HEK293 (cell line): ENCODE measurements around the gene FAAH.

Experiments used
- BCL11A ChIP-seq: fragments of 450-650 bp; formaldehyde crosslinking; IDR thresholded peaks from 2 replicates; pipeline ENCODE4 v1.5.1; 2016; ENCODE audit warnings: low read depth, missing biosample characterization, missing genetic modification characterization
- GLIS1 ChIP-seq: fragments of 450-650 bp; formaldehyde crosslinking; IDR thresholded peaks from 2 replicates; pipeline ENCODE4 v1.5.1; 2016; ENCODE audit warnings: missing biosample characterization, missing genetic modification characterization
- MZF1 ChIP-seq: fragments of 450-650 bp; formaldehyde crosslinking; IDR thresholded peaks from 2 replicates; pipeline ENCODE4 v1.5.1; 2017; ENCODE audit warnings: missing biosample characterization, missing genetic modification characterization, borderline replicate concordance
- SP2 ChIP-seq: fragments of 450-650 bp; formaldehyde crosslinking; IDR thresholded peaks from 2 replicates; pipeline ENCODE4 v1.5.1; 2016; ENCODE audit warnings: missing biosample characterization, missing genetic modification characterization
- ZBTB1 ChIP-seq: fragments of 450-650 bp; formaldehyde crosslinking; IDR thresholded peaks from 2 replicates; pipeline ENCODE4 v1.5.1; 2016; ENCODE audit warnings: missing biosample characterization, missing genetic modification characterization
- ZNF362 ChIP-seq: fragments of 450-650 bp; formaldehyde crosslinking; IDR thresholded peaks from 2 replicates; pipeline ENCODE4 v1.5.1; 2016; ENCODE audit warnings: missing biosample characterization, missing genetic modification characterization
- ZNF510 ChIP-seq: fragments of 450-650 bp; formaldehyde crosslinking; IDR thresholded peaks from 2 replicates; pipeline ENCODE4 v1.5.1; 2018; ENCODE audit warnings: mild to moderate bottlenecking, missing genetic modification characterization, missing biosample characterization; ENCODE audit not compliant: insufficient replicate concordance
- ZNF629 ChIP-seq: fragments of 450-650 bp; formaldehyde crosslinking; IDR thresholded peaks from 2 replicates; pipeline ENCODE4 v1.5.1; 2017; ENCODE audit warnings: missing biosample characterization, missing genetic modification characterization
- ZNF660 ChIP-seq: fragments of 450-650 bp; IDR thresholded peaks from 2 replicates; pipeline ENCODE4 v1.5.1; 2018; ENCODE audit warnings: missing biosample characterization, mild to moderate bottlenecking, missing genetic modification characterization
- ZNF670 ChIP-seq: fragments of 450-650 bp; formaldehyde crosslinking; IDR thresholded peaks from 2 replicates; pipeline ENCODE4 v1.5.1; 2016; ENCODE audit warnings: missing biosample characterization, missing genetic modification characterization, low read depth
- ZNF707 ChIP-seq: fragments of 450-650 bp; formaldehyde crosslinking; IDR thresholded peaks from 2 replicates; pipeline ENCODE4 v1.5.1; 2016; ENCODE audit warnings: missing biosample characterization, missing genetic modification characterization
- TF ChIP-seq, protein P1 (sequence below): fragments of 450-650 bp; formaldehyde crosslinking; IDR thresholded peaks from 2 replicates; pipeline ENCODE4 v1.5.1; 2016; ENCODE audit warnings: missing biosample characterization, missing genetic modification characterization
- TF ChIP-seq, protein P2 (sequence below): fragments of 450-650 bp; formaldehyde crosslinking; IDR thresholded peaks from 2 replicates; pipeline ENCODE4 v1.5.1; 2016; ENCODE audit warnings: missing biosample characterization, missing genetic modification characterization
- TF ChIP-seq, protein P3 (sequence below): fragments of 450-650 bp; formaldehyde crosslinking; IDR thresholded peaks from 2 replicates; pipeline ENCODE4 v1.5.1; 2017; ENCODE audit warnings: missing biosample characterization, missing genetic modification characterization

DNA sequence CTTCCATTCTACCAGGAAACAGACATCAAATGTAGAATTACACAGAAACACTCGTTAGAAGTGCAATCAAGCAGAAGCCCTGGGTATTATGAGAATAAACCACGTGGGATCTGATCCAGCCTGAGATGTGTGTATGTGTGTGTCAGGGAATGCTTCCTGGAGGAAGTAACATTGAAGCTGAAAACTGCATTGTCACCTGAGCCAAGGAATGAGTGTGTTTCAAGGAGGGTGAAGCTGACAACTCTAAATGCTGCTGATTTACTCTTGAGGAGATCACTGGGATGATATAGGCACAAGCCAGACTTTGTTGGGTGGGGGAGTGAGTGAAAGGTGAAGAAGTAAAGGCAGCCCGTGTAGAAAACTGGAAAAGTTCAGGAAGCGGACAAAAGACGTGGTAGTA lies 27.6 kb downstream of the FAAH start:
- TF ChIP-seq BCL11A (tag by site-specific recombination) = no peak
- TF ChIP-seq SP2 (tag by site-specific recombination) = no peak
- no peak for TF ChIP-seq ZNF707
- no peak for TF ChIP-seq ZNF629
- TF ChIP-seq ZNF660 (tag by site-specific recombination) = no peak
- TF ChIP-seq MZF1 (tag by site-specific recombination) = no peak
- TF ChIP-seq, protein P1, sequence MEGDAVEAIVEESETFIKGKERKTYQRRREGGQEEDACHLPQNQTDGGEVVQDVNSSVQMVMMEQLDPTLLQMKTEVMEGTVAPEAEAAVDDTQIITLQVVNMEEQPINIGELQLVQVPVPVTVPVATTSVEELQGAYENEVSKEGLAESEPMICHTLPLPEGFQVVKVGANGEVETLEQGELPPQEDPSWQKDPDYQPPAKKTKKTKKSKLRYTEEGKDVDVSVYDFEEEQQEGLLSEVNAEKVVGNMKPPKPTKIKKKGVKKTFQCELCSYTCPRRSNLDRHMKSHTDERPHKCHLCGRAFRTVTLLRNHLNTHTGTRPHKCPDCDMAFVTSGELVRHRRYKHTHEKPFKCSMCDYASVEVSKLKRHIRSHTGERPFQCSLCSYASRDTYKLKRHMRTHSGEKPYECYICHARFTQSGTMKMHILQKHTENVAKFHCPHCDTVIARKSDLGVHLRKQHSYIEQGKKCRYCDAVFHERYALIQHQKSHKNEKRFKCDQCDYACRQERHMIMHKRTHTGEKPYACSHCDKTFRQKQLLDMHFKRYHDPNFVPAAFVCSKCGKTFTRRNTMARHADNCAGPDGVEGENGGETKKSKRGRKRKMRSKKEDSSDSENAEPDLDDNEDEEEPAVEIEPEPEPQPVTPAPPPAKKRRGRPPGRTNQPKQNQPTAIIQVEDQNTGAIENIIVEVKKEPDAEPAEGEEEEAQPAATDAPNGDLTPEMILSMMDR (tag by site-specific recombination) = no peak
- no peak for TF ChIP-seq ZBTB1 (tag by site-specific recombination)
- TF ChIP-seq ZNF362 = no peak
- no peak for TF ChIP-seq GLIS1
- TF ChIP-seq ZNF510 (tag by site-specific recombination) = no peak
- TF ChIP-seq, protein P2, sequence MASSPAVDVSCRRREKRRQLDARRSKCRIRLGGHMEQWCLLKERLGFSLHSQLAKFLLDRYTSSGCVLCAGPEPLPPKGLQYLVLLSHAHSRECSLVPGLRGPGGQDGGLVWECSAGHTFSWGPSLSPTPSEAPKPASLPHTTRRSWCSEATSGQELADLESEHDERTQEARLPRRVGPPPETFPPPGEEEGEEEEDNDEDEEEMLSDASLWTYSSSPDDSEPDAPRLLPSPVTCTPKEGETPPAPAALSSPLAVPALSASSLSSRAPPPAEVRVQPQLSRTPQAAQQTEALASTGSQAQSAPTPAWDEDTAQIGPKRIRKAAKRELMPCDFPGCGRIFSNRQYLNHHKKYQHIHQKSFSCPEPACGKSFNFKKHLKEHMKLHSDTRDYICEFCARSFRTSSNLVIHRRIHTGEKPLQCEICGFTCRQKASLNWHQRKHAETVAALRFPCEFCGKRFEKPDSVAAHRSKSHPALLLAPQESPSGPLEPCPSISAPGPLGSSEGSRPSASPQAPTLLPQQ (tag by site-specific recombination) = no peak
- TF ChIP-seq ZNF670 (tag by site-specific recombination) = no peak
- TF ChIP-seq, protein P3, sequence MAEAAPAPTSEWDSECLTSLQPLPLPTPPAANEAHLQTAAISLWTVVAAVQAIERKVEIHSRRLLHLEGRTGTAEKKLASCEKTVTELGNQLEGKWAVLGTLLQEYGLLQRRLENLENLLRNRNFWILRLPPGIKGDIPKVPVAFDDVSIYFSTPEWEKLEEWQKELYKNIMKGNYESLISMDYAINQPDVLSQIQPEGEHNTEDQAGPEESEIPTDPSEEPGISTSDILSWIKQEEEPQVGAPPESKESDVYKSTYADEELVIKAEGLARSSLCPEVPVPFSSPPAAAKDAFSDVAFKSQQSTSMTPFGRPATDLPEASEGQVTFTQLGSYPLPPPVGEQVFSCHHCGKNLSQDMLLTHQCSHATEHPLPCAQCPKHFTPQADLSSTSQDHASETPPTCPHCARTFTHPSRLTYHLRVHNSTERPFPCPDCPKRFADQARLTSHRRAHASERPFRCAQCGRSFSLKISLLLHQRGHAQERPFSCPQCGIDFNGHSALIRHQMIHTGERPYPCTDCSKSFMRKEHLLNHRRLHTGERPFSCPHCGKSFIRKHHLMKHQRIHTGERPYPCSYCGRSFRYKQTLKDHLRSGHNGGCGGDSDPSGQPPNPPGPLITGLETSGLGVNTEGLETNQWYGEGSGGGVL = no peak
